ENCODE measurements around the gene THBS3.

THBS3 gene

GRCh38 chr1:155186794-155187455 is 20.8 kb downstream of the THBS3 start:
- no peak overlapping the region for H3K27ac ChIP-seq (ENCODE audit: poor library complexity, severe bottlenecking)
- DNase-seq (ENCODE audit: low spot score) (no peak), ATAC-seq (ENCODE audit: low read depth) (no peak)
- no peak overlapping the region for H3K4me3 ChIP-seq (ENCODE audit: severe bottlenecking)
- no peak for TF ChIP-seq CTCF (IDR thresholded peaks at IDR 0.05; ENCODE audit: poor library complexity, severe bottlenecking)
- H3K27me3 ChIP-seq (ENCODE audit: insufficient read depth, poor library complexity, severe bottlenecking), result no peaks in the 10 kb centered on the region
- no peaks in the 10 kb centered on the region for H3K4me1 ChIP-seq (ENCODE audit: insufficient read depth, poor library complexity, severe bottlenecking)
- H3K9me3 ChIP-seq (ENCODE audit: severe bottlenecking), result no peaks in the 10 kb centered on the region
- no peaks in the 10 kb centered on the region for H3K36me3 ChIP-seq (ENCODE audit: low read depth)

- no peaks in the 10 kb centered on the region for H3K4me1 ChIP-seq (ENCODE audit: insufficient read depth, poor library complexity, severe bottlenecking)
- no peak for TF ChIP-seq CTCF (IDR thresholded peaks at IDR 0.05; ENCODE audit: poor library complexity, severe bottlenecking)
- H3K4me3 ChIP-seq (ENCODE audit: severe bottlenecking), result no peak overlapping the region
- H3K27me3 ChIP-seq (ENCODE audit: insufficient read depth, poor library complexity, severe bottlenecking), result no peaks in the 10 kb centered on the region
- H3K36me3 ChIP-seq (ENCODE audit: low read depth), result no peaks in the 10 kb centered on the region
- no peak for DNase-seq (ENCODE audit: low spot score)
- H3K27ac ChIP-seq (ENCODE audit: poor library complexity, severe bottlenecking), result no peak overlapping the region
- ATAC-seq (ENCODE audit: low read depth), result peak; percentile 4; the same call in 1 of the 3 replicates
- H3K9me3 ChIP-seq (ENCODE audit: severe bottlenecking), result no peaks in the 10 kb centered on the region
Measured at GRCh38 chr1:155186067-155186793, 21.5 kb downstream of the THBS3 start.

GRCh38 chr1:155185783-155186066 is 22.0 kb downstream of the THBS3 start:
- H3K36me3 ChIP-seq (ENCODE audit: low read depth), result peaks cover 2% of the 10 kb centered on the region
- DNase-seq (ENCODE audit: low spot score), result no peak
- ATAC-seq (ENCODE audit: low read depth), result no peak
- TF ChIP-seq CTCF (IDR thresholded peaks at IDR 0.05; ENCODE audit: poor library complexity, severe bottlenecking), result no peak
- no peaks in the 10 kb centered on the region for H3K9me3 ChIP-seq (ENCODE audit: severe bottlenecking)
- H3K27ac ChIP-seq (ENCODE audit: poor library complexity, severe bottlenecking), result no peak overlapping the region
- H3K4me3 ChIP-seq (ENCODE audit: severe bottlenecking), result no peak overlapping the region
- no peaks in the 10 kb centered on the region for H3K4me1 ChIP-seq (ENCODE audit: insufficient read depth, poor library complexity, severe bottlenecking)
- H3K27me3 ChIP-seq (ENCODE audit: insufficient read depth, poor library complexity, severe bottlenecking), result no peaks in the 10 kb centered on the region

- no peak for DNase-seq (ENCODE audit: low spot score)
- no peak overlapping the region for H3K27ac ChIP-seq (ENCODE audit: poor library complexity, severe bottlenecking)
- no peak for TF ChIP-seq CTCF (IDR thresholded peaks at IDR 0.05; ENCODE audit: poor library complexity, severe bottlenecking)
Measured at GRCh38 chr1:155184835-155185782, 22.6 kb downstream of the THBS3 start.

More at GRCh38 chr1:155184835-155185782, 22.6 kb downstream of the THBS3 start:
- Histone ChIP-seq H3K36me3 (ENCODE audit: low read depth) (peaks cover 8% of the 10 kb centered on the region), H3K27me3 (ENCODE audit: insufficient read depth, poor library complexity, severe bottlenecking) (no peaks in the 10 kb centered on the region), H3K4me1 (ENCODE audit: insufficient read depth, poor library complexity, severe bottlenecking) (no peaks in the 10 kb centered on the region), H3K9me3 (ENCODE audit: severe bottlenecking) (no peaks in the 10 kb centered on the region), H3K4me3 (ENCODE audit: severe bottlenecking) (no peak overlapping the region)
- peak; percentile 22; the same call in 2 of the 3 replicates for ATAC-seq (ENCODE audit: low read depth)
